ENCODE results near the gene SNAP91. TPM values are rescaled to one million over a fixed set of nuclear protein-coding genes. Genes with fewer than 3 reads are reported as not detected.
"Not testable (repeated sequence)": the region's sequence is repeated elsewhere in the genome, so short reads cannot be mapped to it uniquely, and the experiment has no call there.

The SNAP91 gene
- total RNA-seq, 2 experiments from 2014 or later, result not detected

GRCh38 chr6:83590416-83590815, 118.5 kb downstream of the SNAP91 start:
- Mint-ChIP-seq H3K4me3 (no peak overlapping the region), H3K27ac (no peak overlapping the region)

GRCh38 chr6:83589076-83589475, 119.8 kb downstream of the SNAP91 start:
- CTCF ChIA-PET, result no interaction called here
- H3K9me3 Mint-ChIP-seq, result no peaks in the 10 kb centered on the region
- H3K36me3 Mint-ChIP-seq (ENCODE audit: low read depth), result no peaks in the 10 kb centered on the region
- DNase-seq, result no peak
- no peak overlapping the region for H3K4me3 Mint-ChIP-seq
- intact Hi-C loops (cut with micrococcal nuclease), result no loop called here
- H3K4me1 Mint-ChIP-seq (ENCODE audit: low read depth), result peaks cover 2% of the 10 kb centered on the region
- H3K27ac Mint-ChIP-seq, result no peak overlapping the region
- H3K27me3 Mint-ChIP-seq (ENCODE audit: low read depth), result peaks cover 2% of the 10 kb centered on the region

More at GRCh38 chr6:83590416-83590815, 118.5 kb downstream of the SNAP91 start:
- Mint-ChIP-seq H3K27me3 (ENCODE audit: low read depth) (peaks cover 1% of the 10 kb centered on the region), H3K36me3 (ENCODE audit: low read depth) (no peaks in the 10 kb centered on the region), H3K4me1 (ENCODE audit: low read depth) (peaks cover 2% of the 10 kb centered on the region), H3K9me3 (no peaks in the 10 kb centered on the region)
- no peak for DNase-seq
- CTCF ChIA-PET, result no interaction called here
- intact Hi-C loops (cut with micrococcal nuclease), result no loop called here

- no peaks in the 10 kb centered on the region for H3K4me1 Mint-ChIP-seq (ENCODE audit: low read depth)
- DNase-seq, result no peak
- H3K36me3 Mint-ChIP-seq (ENCODE audit: low read depth), result no peaks in the 10 kb centered on the region
- H3K9me3 Mint-ChIP-seq, result no peaks in the 10 kb centered on the region
- CTCF ChIA-PET, result no interaction called here
- intact Hi-C loops (cut with micrococcal nuclease), result no loop called here
- H3K27me3 Mint-ChIP-seq (ENCODE audit: low read depth), result peaks cover 4% of the 10 kb centered on the region
- H3K27ac Mint-ChIP-seq, result no peak overlapping the region
- no peak overlapping the region for H3K4me3 Mint-ChIP-seq
Measured at GRCh38 chr6:83578057-83578456, 130.8 kb downstream of the SNAP91 start.

- H3K36me3 Mint-ChIP-seq (ENCODE audit: low read depth), result no peaks in the 10 kb centered on the region
- no peak for DNase-seq
- no peak overlapping the region for H3K4me3 Mint-ChIP-seq
- peaks cover 8% of the 10 kb centered on the region for H3K9me3 Mint-ChIP-seq
- intact Hi-C loops (cut with micrococcal nuclease), result no loop called here
- H3K27me3 Mint-ChIP-seq (ENCODE audit: low read depth), result no peaks in the 10 kb centered on the region
- CTCF ChIA-PET, result no interaction called here
- H3K4me1 Mint-ChIP-seq (ENCODE audit: low read depth), result no peaks in the 10 kb centered on the region
- no peak overlapping the region for H3K27ac Mint-ChIP-seq
Measured at GRCh38 chr6:83574783-83575182, 134.1 kb downstream of the SNAP91 start.

GRCh38 chr6:83571663-83572185, 137.2 kb downstream of the SNAP91 start:
- H3K27ac Mint-ChIP-seq; intact Hi-C loops (cut with micrococcal nuclease); H3K36me3 Mint-ChIP-seq (ENCODE audit: low read depth); H3K4me3 Mint-ChIP-seq; H3K4me1 Mint-ChIP-seq (ENCODE audit: low read depth); H3K27me3 Mint-ChIP-seq (ENCODE audit: low read depth); DNase-seq; CTCF ChIA-PET: not testable (repeated sequence)
- H3K9me3 Mint-ChIP-seq, result peaks cover 11% of the 10 kb centered on the region

- CTCF ChIA-PET, result interaction anchor here (1.1 kb wide), 1 partner anchor 10 kb away, joined by 4 read pairs; no protein-coding TSS in a partner anchor
- Mint-ChIP-seq H3K27me3 (ENCODE audit: low read depth) (peaks cover 3% of the 10 kb centered on the region), H3K36me3 (ENCODE audit: low read depth) (no peaks in the 10 kb centered on the region), H3K9me3 (peaks cover 2% of the 10 kb centered on the region), H3K4me3 (no peak overlapping the region), H3K4me1 (ENCODE audit: low read depth) (no peaks in the 10 kb centered on the region), H3K27ac (no peak overlapping the region)
- intact Hi-C loops (cut with micrococcal nuclease), result no loop called here
- no peak for DNase-seq
Measured at GRCh38 chr6:83558975-83559374, 149.9 kb downstream of the SNAP91 start.

- Mint-ChIP-seq H3K36me3 (ENCODE audit: low read depth) (no peaks in the 10 kb centered on the region), H3K9me3 (no peaks in the 10 kb centered on the region), H3K4me3 (no peak overlapping the region), H3K27me3 (ENCODE audit: low read depth) (peaks cover 3% of the 10 kb centered on the region), H3K4me1 (ENCODE audit: low read depth) (no peaks in the 10 kb centered on the region), H3K27ac (no peak overlapping the region)
- CTCF ChIA-PET, result no interaction called here
- intact Hi-C loops (cut with micrococcal nuclease), result no loop called here
- DNase-seq, result no peak
Measured at GRCh38 chr6:83556871-83557270, 152.0 kb downstream of the SNAP91 start.

GRCh38 chr6:83551748-83552147, 157.2 kb downstream of the SNAP91 start:
- DNase-seq; CTCF ChIA-PET; intact Hi-C loops (cut with micrococcal nuclease); H3K4me3 Mint-ChIP-seq; H3K27ac Mint-ChIP-seq; H3K4me1 Mint-ChIP-seq (ENCODE audit: low read depth); H3K9me3 Mint-ChIP-seq; H3K36me3 Mint-ChIP-seq (ENCODE audit: low read depth): not testable (repeated sequence)
- H3K27me3 Mint-ChIP-seq (ENCODE audit: low read depth), result peaks cover 12% of the 10 kb centered on the region

GRCh38 chr6:83550482-83550881, 158.4 kb downstream of the SNAP91 start:
- H3K4me3 Mint-ChIP-seq; H3K9me3 Mint-ChIP-seq; H3K36me3 Mint-ChIP-seq (ENCODE audit: low read depth); H3K27ac Mint-ChIP-seq; intact Hi-C loops (cut with micrococcal nuclease); H3K4me1 Mint-ChIP-seq (ENCODE audit: low read depth); DNase-seq; CTCF ChIA-PET: not testable (repeated sequence)
- H3K27me3 Mint-ChIP-seq (ENCODE audit: low read depth), result peaks cover 12% of the 10 kb centered on the region

- DNase-seq, result peak; percentile 3
- H3K27me3 Mint-ChIP-seq (ENCODE audit: low read depth), result peaks cover 9% of the 10 kb centered on the region
- CTCF ChIA-PET, result interaction anchor here (0.6 kb wide), 1 partner anchor 372 kb away, joined by 3 read pairs; no protein-coding TSS in a partner anchor
Measured at GRCh38 chr6:83546636-83547035, 162.3 kb downstream of the SNAP91 start.

GRCh38 chr6:83539678-83540077, 169.2 kb downstream of the SNAP91 start:
- intact Hi-C loops (cut with micrococcal nuclease), result no loop called here
- CTCF ChIA-PET, result interaction anchor here (0.6 kb wide), 1 partner anchor 263 kb away, joined by 3 read pairs; no protein-coding TSS in a partner anchor
- H3K27me3 Mint-ChIP-seq (ENCODE audit: low read depth), result peaks cover 4% of the 10 kb centered on the region
- DNase-seq, result no peak
- no peaks in the 10 kb centered on the region for H3K4me1 Mint-ChIP-seq (ENCODE audit: low read depth)
- no peaks in the 10 kb centered on the region for H3K9me3 Mint-ChIP-seq
- no peak overlapping the region for H3K27ac Mint-ChIP-seq
- no peaks in the 10 kb centered on the region for H3K36me3 Mint-ChIP-seq (ENCODE audit: low read depth)
- H3K4me3 Mint-ChIP-seq, result no peak overlapping the region

More at GRCh38 chr6:83546636-83547035, 162.3 kb downstream of the SNAP91 start:
- Mint-ChIP-seq H3K27ac (no peak overlapping the region), H3K36me3 (ENCODE audit: low read depth) (no peaks in the 10 kb centered on the region), H3K4me3 (no peak overlapping the region), H3K9me3 (peaks cover 3% of the 10 kb centered on the region), H3K4me1 (ENCODE audit: low read depth) (no peaks in the 10 kb centered on the region)
- intact Hi-C loops (cut with micrococcal nuclease), result no loop called here

GRCh38 chr6:83536647-83537589, 172.0 kb downstream of the SNAP91 start:
- H3K4me1 Mint-ChIP-seq (ENCODE audit: low read depth), result no peaks in the 10 kb centered on the region
- H3K9me3 Mint-ChIP-seq, result no peaks in the 10 kb centered on the region
- no peaks in the 10 kb centered on the region for H3K36me3 Mint-ChIP-seq (ENCODE audit: low read depth)
- peaks cover 4% of the 10 kb centered on the region for H3K27me3 Mint-ChIP-seq (ENCODE audit: low read depth)
- CTCF ChIA-PET, result interaction anchor here (0.6 to 1.0 kb wide), 14 partner anchors 10 to 1786 kb away, joined by 3 to 5 read pairs (median 4); partner anchors contain the start of gene UBE3D
- H3K27ac Mint-ChIP-seq, result no peak overlapping the region
- DNase-seq, result no peak
- H3K4me3 Mint-ChIP-seq, result no peak overlapping the region
- intact Hi-C loops (cut with micrococcal nuclease), result no loop called here
